IMR-90 (cell line): ENCODE data around the gene C11orf42.

Experiments used
- CTCF ChIP-seq: conservative IDR thresholded peaks from 2 replicates; pipeline ENCODE4 v1.5.1; 2012; ENCODE audit warnings: mild to moderate bottlenecking, low read depth, low read length, improper control_type of control experiment
- FOS ChIP-seq: fragments of 150-350 bp; IDR thresholded peaks from 2 replicates; pipeline ENCODE4 v1.6.1; 2016; ENCODE audit warnings: low read depth, low read length

- TF ChIP-seq FOS (no peak), CTCF (no peak)
Observed at GRCh38 chr11:6229911-6230310, 24.6 kb downstream of the C11orf42 start.
